GM21515 (cell line): ENCODE results near the gene RFX3.

Source experiments
- ATAC-seq: cut with Tn5 transposase; IDR thresholded peaks from one replicate; pipeline ENCODE4 v1.9.1; 2021; ENCODE audit not compliant: unreplicated experiment

The RFX3 gene

GRCh38 chr9:3514786-3515185 is 11.0 kb downstream of the RFX3 start:
- ATAC-seq = no peak

GRCh38 chr9:3513265-3513818 is 12.5 kb downstream of the RFX3 start:
- no peak for ATAC-seq

- no peak for ATAC-seq
Measured at GRCh38 chr9:3511551-3511950, 14.2 kb downstream of the RFX3 start.

- no peak for ATAC-seq
Measured at GRCh38 chr9:3510796-3511195, 15.0 kb downstream of the RFX3 start.

GRCh38 chr9:3509926-3510325 is 15.9 kb downstream of the RFX3 start:
- no peak for ATAC-seq

- no peak for ATAC-seq
Measured at GRCh38 chr9:3508521-3509291, 17.1 kb downstream of the RFX3 start.

- ATAC-seq = no peak
Measured at GRCh38 chr9:3508078-3508431, 17.7 kb downstream of the RFX3 start.

- peak; percentile 54 for ATAC-seq
Measured at GRCh38 chr9:3507395-3508077, 18.3 kb downstream of the RFX3 start.

- ATAC-seq = no peak
Measured at GRCh38 chr9:3506164-3506563, 19.6 kb downstream of the RFX3 start.

- ATAC-seq = no peak
Measured at GRCh38 chr9:3502560-3503398, 23.0 kb downstream of the RFX3 start.

- ATAC-seq = no peak
Measured at GRCh38 chr9:3500044-3500443, 25.8 kb downstream of the RFX3 start.

- no peak for ATAC-seq
Measured at GRCh38 chr9:3498691-3499090, 27.1 kb downstream of the RFX3 start.

GRCh38 chr9:3497857-3498256 is 27.9 kb downstream of the RFX3 start:
- no peak for ATAC-seq

GRCh38 chr9:3497401-3497800 is 28.4 kb downstream of the RFX3 start:
- ATAC-seq = no peak

GRCh38 chr9:3495855-3496254 is 29.9 kb downstream of the RFX3 start:
- no peak for ATAC-seq

- ATAC-seq = no peak
Measured at GRCh38 chr9:3492214-3492613, 33.6 kb downstream of the RFX3 start.

GRCh38 chr9:3491450-3491849 is 34.4 kb downstream of the RFX3 start:
- no peak for ATAC-seq

- no peak for ATAC-seq
Measured at GRCh38 chr9:3490957-3491356, 34.8 kb downstream of the RFX3 start.

- no peak for ATAC-seq
Measured at GRCh38 chr9:3482578-3482977, 43.2 kb downstream of the RFX3 start.

- no peak for ATAC-seq
Measured at GRCh38 chr9:3480353-3480655, 45.5 kb downstream of the RFX3 start.

- peak; percentile 46 for ATAC-seq
Measured at GRCh38 chr9:3479514-3480352, 46.1 kb downstream of the RFX3 start.
